Choroid plexus epithelial cell (primary cell): ENCODE data around the gene TRIM54.
"Not testable (repeated sequence)": the region's sequence is repeated elsewhere in the genome, so short reads cannot be mapped to it uniquely, and the experiment has no call there.

Experiments
- DNase-seq: peaks from one replicate; pipeline ENCODE4 v3.0.0-alpha.2; 2010; ENCODE audit warnings: low read depth
- H3K4me3 ChIP-seq: 2 replicates; pipeline ENCODE4 v1.5.1; 2011; ENCODE audit warnings: low read depth, mild to moderate bottlenecking, control low read depth, low read length, moderate library complexity
- TF ChIP-seq, protein P1 (sequence below): conservative IDR thresholded peaks from 2 replicates; pipeline ENCODE4 v1.5.1; 2011; ENCODE audit warnings: low read depth, mild to moderate bottlenecking, control low read depth, inconsistent platforms, low read length, moderate library complexity

The TRIM54 gene

GRCh38 chr2:27312152-27312551 is 29.9 kb downstream of the TRIM54 start:
- no peak overlapping the region for H3K4me3 ChIP-seq
- DNase-seq, result no peak
- TF ChIP-seq, protein P1, sequence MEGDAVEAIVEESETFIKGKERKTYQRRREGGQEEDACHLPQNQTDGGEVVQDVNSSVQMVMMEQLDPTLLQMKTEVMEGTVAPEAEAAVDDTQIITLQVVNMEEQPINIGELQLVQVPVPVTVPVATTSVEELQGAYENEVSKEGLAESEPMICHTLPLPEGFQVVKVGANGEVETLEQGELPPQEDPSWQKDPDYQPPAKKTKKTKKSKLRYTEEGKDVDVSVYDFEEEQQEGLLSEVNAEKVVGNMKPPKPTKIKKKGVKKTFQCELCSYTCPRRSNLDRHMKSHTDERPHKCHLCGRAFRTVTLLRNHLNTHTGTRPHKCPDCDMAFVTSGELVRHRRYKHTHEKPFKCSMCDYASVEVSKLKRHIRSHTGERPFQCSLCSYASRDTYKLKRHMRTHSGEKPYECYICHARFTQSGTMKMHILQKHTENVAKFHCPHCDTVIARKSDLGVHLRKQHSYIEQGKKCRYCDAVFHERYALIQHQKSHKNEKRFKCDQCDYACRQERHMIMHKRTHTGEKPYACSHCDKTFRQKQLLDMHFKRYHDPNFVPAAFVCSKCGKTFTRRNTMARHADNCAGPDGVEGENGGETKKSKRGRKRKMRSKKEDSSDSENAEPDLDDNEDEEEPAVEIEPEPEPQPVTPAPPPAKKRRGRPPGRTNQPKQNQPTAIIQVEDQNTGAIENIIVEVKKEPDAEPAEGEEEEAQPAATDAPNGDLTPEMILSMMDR, result no peak

DNA sequence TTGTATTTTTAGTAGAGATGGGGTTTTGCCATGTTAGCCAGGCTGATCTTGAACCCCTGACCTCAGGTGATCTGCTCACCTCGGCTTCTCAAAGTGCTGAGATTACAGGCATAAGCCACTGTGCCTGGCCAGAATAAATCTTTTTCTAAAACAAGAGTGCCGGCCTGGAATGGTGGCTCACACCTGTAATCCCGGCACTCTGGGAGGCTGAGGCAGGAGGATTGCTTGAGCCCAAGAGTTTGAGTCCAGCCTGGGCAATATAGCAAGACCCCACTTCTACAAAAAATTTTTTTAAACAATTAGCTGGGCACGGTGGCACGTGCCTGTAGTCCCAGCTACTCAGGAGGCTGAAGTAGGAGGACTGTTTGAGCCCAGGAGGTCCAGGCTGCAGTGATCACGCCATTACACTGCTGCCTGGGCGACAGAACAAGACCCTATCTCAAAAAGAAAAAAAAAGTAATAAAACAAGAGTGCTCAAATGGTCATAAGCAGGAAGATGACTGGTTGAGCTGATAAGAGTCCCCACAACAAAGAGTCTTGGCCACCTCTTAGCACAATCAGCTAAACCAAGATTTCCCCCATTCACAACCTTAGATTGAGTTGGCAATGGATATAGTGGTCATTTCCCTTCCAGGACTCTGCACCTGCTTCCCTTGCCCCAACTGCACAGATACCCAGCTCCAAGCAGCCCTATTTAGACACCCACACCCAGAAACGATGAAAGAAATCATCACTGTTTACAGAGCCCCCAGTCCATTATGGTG is 31.8 kb downstream of the TRIM54 start:
- no peak overlapping the region for H3K4me3 ChIP-seq
- DNase-seq, result no peak
- TF ChIP-seq, protein P1, result no peak

- no peak overlapping the region for H3K4me3 ChIP-seq
- DNase-seq, result no peak
- TF ChIP-seq, protein P1, result no peak
Measured at GRCh38 chr2:27314709-27315108, 32.5 kb downstream of the TRIM54 start.

- no peak for DNase-seq
- no peak overlapping the region for H3K4me3 ChIP-seq
- TF ChIP-seq, protein P1, result no peak
Measured at GRCh38 chr2:27315122-27315521, 32.9 kb downstream of the TRIM54 start.

GRCh38 chr2:27316655-27317412 is 34.6 kb downstream of the TRIM54 start:
- no peak overlapping the region for H3K4me3 ChIP-seq
- TF ChIP-seq, protein P1, result no peak
- no peak for DNase-seq

DNA sequence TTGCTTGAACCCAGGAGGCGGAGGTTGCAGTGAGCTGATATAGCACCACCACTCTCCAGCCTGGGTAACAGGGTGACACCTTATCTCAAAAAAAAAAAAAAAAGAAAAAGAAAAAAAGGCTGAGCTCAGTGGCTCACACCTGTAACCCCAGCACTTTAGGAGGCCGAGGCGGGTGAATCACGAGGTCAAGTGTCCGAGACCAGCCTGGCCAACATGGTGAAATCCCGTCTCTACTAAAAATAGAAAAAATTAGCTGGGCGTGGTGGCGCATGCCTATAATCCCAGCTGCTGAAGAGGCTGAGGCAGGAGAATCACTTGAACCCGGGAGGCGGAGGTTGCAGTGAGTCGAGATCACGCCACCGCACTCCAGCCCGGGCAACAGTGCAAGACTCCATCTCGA is 37.6 kb downstream of the TRIM54 start:
- H3K4me3 ChIP-seq, DNase-seq: not testable (repeated sequence)

- no peak overlapping the region for H3K4me3 ChIP-seq
- TF ChIP-seq, protein P1, result peak; percentile 75
- peak; percentile 99 for DNase-seq
Measured at GRCh38 chr2:27320958-27321543, 38.8 kb downstream of the TRIM54 start.
